GM19240 (cell line): ENCODE results near the gene MAPK12.

Experiments used
- DNase-seq: peaks from one replicate; pipeline ENCODE4 v3.0.0; 2011; ENCODE audit warnings: low spot score; ENCODE audit not compliant: insufficient read length

Gene MAPK12

DNA sequence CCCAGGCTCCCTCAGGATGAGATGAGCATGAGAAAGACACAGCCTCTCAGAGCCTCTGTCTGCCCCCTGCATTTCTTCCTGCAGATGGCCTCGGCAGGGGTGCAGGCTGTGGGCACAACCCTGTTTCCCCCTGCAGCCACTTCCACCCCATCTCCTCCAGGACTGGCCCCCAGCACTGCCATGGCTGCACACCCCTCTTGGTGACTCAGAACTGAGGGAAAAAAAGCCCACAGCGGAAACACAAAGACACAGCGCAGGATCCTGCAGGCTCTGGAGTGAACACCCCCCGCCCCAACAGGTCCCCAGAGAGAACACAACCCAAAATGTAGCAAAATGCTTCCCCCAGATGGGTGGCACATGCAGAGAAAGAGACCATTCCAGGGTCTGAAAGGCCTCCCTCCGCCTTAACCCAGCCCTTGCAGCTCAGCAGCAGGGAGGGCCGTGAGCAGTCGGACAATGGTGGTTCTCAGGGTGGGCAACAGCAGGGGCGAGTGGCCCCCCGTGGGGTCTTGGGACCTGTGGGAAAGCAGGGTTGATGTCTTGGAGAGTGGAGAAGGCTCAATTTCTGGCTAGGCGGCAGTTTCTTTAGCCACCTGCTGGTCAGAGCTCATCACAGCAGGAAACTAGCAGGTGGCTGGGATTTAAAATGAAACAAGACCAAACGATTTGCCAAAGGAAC is 24.6 kb downstream of the MAPK12 start:
- no peak for DNase-seq

- no peak for DNase-seq
Observed at GRCh38 chr22:50233223-50233622, 28.3 kb downstream of the MAPK12 start.

- DNase-seq, result no peak
Observed at GRCh38 chr22:50232481-50233151, 28.9 kb downstream of the MAPK12 start.

- DNase-seq, result no peak
Observed at GRCh38 chr22:50229370-50229769, 32.1 kb downstream of the MAPK12 start.

DNA sequence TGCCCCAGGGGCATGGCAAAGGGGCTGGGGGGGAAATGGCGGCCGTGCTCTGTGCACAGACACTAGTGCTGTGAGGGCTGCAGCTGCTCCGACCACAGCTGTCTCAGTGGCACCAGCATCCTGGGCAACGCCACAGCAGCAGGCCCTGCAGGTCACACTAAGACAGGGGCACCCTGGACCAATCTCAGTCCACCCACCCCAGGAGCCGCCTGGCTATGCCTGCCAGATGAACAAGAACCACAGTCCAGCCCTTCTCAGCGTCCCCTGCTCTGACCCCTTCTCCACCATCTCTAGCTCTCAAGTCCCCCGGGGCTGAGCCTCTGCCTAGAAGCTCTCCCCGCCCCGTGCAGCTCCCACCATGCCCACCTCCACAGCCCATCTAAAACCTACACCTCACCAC is 33.1 kb downstream of the MAPK12 start:
- no peak for DNase-seq

DNA sequence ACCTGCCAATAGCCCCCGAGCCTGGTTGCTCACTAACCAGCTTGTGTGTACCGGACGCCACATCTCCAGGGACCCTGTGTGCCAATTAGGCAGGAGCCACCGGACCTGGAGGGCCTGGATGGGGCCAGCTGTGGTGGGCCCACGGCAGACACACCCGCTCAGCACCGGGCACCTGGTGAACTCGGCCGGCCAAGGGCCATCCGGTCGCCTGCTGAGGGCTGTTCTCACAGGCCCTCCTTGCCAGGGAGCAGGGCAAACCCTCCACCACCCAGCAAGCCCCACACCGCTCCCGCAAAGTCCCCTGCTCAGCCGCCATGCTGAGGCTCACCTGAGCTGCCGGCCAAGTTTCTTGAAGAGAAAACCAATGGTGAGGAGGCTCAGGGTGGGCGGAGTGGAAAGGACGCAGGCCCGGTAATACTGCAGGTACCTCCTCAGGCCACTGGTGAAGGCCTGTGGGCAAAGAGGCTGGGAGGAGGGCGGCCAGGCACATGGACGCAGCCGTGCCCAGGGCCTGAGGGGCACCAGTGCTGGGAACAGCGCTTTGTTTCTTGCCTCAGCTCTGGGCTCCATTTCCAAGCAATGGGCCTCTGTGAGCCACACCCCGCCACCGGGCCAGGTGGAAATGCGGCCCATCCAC is 33.8 kb downstream of the MAPK12 start:
- DNase-seq, result no peak

- no peak for DNase-seq
Observed at GRCh38 chr22:50226875-50227165, 34.7 kb downstream of the MAPK12 start.

GRCh38 chr22:50226063-50226874 is 35.2 kb downstream of the MAPK12 start:
- DNase-seq, result no peak

- DNase-seq, result no peak
Observed at GRCh38 chr22:50225200-50225969, 36.1 kb downstream of the MAPK12 start.

GRCh38 chr22:50224071-50224470 is 37.4 kb downstream of the MAPK12 start:
- no peak for DNase-seq

GRCh38 chr22:50222508-50222907 is 39.0 kb downstream of the MAPK12 start:
- no peak for DNase-seq

- DNase-seq, result no peak
Observed at GRCh38 chr22:50221410-50222300, 39.8 kb downstream of the MAPK12 start.

- DNase-seq, result no peak
Observed at GRCh38 chr22:50220603-50221409, 40.7 kb downstream of the MAPK12 start.

GRCh38 chr22:50219800-50220602 is 41.5 kb downstream of the MAPK12 start:
- no peak for DNase-seq

DNA sequence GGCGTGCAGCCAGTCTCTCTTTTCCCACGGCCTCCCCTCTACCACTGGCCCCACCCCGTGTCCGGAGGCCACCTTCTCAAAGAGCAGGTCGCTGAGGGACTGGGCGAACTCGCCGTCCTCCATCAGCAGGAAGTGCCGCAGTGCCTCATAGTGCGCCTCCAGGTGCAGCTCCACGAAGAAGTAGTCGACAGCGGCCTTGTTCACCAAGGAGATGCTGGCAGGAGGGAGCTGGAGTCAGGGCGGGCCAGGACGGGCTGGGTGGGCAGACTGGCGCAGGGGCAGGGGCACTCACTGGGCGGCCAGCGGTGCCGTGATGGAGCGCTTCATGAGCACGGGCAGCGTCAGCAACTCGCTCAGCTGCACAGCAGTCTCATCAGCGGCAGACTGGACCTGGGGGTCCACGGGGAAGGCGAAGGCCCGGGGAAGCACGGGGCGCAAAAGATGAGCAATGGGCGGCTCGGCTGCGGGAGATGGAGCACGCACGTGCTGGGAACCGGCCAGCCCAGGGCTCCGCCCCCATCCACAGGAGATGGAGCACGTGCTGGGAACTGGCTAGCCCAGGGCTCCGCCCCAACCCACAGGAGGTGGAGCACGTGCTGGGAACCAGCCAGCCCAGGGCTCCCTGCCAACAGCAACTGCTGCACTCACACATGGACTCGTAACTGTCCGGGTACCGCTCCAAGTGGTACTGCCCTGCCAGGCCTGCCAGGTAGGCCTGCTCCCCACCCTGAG is 42.3 kb downstream of the MAPK12 start:
- DNase-seq, result no peak

- DNase-seq, result no peak
Observed at GRCh38 chr22:50218153-50218995, 43.1 kb downstream of the MAPK12 start.

DNA sequence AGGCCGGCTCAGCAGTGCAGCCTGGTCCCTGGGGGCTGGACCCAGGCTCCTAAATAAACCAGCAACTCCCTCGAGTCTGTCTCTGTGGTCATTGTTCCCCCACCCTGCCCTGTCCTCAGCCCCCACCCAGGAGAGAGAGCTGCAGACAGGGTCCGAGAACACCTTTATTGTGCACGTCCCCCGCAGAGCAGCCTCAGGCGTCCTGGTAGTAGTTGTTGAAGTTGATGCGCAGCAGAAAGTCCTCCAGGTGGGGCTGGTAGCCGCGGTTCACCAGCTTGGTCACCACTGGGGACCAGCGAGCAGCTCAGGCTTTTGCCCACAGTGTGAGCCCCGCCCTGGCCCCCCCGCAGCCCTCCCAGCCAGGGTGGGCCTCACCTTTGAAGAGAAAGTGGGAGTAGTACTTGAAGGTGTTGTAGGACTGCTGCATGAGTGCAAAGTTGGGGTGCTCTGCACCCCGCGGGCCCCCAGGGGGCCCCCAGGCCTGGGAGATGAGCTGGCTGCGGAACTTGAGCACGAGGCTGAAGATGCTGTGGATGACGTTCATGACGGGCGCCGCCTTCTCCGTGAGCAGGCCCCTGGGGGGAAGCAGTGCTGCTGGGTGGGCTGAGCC is 43.8 kb downstream of the MAPK12 start:
- DNase-seq, result no peak
